Measurements from ENCODE around the gene KRT4.

The KRT4 gene

DNA sequence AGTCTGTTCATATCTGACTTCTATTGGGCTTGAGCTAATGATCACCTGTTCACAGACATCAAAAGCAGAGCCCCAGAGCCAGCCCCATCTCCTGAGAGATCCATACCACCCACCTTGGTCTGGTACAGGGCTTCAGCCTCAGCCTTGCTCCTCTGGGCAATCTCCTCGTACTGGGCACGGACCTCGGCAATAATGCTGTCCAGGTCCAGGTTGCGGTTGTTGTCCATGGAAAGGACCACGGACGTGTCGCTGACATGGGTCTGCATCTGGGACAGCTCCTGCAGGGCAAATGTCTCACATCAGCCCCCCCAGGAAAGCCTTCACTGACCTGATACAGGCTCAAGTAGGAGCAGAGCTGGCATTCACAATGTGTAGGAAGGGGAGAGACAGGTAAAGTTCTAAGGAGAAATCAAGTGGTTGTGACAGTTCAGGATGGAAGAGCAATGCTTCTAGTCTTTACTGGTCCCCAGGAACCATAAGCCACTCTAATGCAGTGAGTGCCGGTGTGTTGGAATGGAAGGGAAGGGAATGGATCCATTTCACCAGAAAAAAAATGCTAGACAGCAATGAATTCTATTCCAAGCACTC, 5.2 kb downstream of the KRT4 start:
- no peak overlapping the region for H3K4me3 ChIP-seq (ENCODE audit: low read depth, low read length)
- in situ Hi-C loops (cut with HindIII; ENCODE audit: low sequenced_read_pairs): no loop called here
- TF ChIP-seq, protein P1, sequence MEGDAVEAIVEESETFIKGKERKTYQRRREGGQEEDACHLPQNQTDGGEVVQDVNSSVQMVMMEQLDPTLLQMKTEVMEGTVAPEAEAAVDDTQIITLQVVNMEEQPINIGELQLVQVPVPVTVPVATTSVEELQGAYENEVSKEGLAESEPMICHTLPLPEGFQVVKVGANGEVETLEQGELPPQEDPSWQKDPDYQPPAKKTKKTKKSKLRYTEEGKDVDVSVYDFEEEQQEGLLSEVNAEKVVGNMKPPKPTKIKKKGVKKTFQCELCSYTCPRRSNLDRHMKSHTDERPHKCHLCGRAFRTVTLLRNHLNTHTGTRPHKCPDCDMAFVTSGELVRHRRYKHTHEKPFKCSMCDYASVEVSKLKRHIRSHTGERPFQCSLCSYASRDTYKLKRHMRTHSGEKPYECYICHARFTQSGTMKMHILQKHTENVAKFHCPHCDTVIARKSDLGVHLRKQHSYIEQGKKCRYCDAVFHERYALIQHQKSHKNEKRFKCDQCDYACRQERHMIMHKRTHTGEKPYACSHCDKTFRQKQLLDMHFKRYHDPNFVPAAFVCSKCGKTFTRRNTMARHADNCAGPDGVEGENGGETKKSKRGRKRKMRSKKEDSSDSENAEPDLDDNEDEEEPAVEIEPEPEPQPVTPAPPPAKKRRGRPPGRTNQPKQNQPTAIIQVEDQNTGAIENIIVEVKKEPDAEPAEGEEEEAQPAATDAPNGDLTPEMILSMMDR (IDR thresholded peaks at IDR 0.05; ENCODE audit: low read depth, low read length): no peak
- DNase-seq (ENCODE audit: low read depth, low spot score): no peak

GRCh38 chr12:52807544-52808470, 6.1 kb downstream of the KRT4 start:
- in situ Hi-C loops (cut with HindIII; ENCODE audit: low sequenced_read_pairs): no loop called here
- TF ChIP-seq, protein P1 (IDR thresholded peaks at IDR 0.05; ENCODE audit: low read depth, low read length): no peak
- DNase-seq (ENCODE audit: low read depth, low spot score): no peak
- no peak overlapping the region for H3K4me3 ChIP-seq (ENCODE audit: low read depth, low read length)

GRCh38 chr12:52806821-52807543, 6.9 kb downstream of the KRT4 start:
- in situ Hi-C loops (cut with HindIII; ENCODE audit: low sequenced_read_pairs): no loop called here
- TF ChIP-seq, protein P1 (IDR thresholded peaks at IDR 0.05; ENCODE audit: low read depth, low read length): no peak
- H3K4me3 ChIP-seq (ENCODE audit: low read depth, low read length): no peak overlapping the region
- no peak for DNase-seq (ENCODE audit: low read depth, low spot score)

DNA sequence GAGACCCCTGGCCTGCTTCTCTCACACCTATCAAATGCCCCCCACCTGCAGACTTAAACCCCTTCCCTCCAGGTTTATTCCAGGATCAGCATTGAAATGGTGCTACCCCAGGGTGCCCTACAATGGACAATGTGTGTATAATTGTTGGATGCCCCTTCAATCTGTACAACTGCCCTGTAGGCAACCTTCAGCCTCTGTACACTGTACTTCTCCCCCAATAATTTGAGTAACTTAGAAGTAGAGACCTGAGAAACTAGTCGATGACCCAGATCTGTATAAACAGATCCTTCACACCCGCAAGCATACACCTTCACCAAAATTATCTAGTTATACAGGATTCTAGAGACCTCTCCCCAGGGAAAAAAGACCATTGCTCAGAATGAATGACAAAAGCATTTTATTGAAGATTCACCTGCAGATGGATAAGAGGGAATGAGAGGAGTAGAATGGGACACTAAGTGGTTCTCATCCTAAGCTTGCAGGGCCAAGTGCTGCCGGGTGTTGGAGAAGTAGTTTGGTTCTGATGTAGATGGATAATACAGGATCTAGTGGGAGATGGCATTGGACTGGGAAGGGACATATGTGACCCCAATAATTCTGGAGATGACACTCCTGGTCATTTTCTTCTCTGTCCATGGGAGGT, 7.6 kb downstream of the KRT4 start:
- in situ Hi-C loops (cut with HindIII; ENCODE audit: low sequenced_read_pairs): no loop called here
- TF ChIP-seq, protein P1 (IDR thresholded peaks at IDR 0.05; ENCODE audit: low read depth, low read length): no peak
- no peak overlapping the region for H3K4me3 ChIP-seq (ENCODE audit: low read depth, low read length)
- no peak for DNase-seq (ENCODE audit: low read depth, low spot score)

DNA sequence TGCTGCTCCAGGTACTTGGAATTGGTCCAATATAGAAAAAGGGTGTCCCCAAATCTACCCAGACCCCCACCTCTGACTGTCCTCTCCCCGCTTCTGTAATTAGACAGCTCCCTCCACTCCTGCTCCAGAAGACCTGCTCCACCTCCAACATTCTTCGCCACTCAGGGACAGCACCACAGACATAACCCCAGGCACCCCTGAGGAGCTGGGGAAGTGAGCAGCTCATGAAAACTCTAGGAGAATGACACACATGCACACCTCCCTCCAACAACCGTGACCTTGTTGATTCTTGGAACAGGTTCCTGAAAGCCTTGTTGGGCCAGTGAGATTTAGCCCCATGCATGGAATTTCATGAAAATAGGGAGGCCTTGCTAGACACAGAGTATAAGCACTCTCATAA, 8.2 kb downstream of the KRT4 start:
- DNase-seq (ENCODE audit: low read depth, low spot score): no peak
- no peak overlapping the region for H3K4me3 ChIP-seq (ENCODE audit: low read depth, low read length)
- in situ Hi-C loops (cut with HindIII; ENCODE audit: low sequenced_read_pairs): no loop called here
- TF ChIP-seq, protein P1 (IDR thresholded peaks at IDR 0.05; ENCODE audit: low read depth, low read length): no peak

DNA sequence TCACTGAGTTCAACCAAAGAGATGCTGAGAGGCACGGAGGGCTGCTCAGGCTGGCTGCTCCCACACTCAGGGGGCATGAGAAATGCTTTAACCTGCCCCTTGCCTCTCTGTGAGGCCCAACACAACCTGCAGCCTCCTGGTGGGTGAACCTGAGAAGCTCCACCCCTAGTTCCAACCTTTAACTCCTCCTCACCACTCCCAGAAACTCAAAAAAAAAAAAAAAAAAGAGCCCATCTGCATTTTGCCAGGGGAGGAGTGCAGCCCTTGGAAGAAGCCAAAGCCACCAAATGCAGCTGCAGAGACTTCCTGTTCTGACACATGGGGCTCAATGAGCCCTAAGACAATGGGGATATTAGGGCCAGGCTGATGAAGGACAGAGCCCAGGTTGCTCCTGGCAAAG, 8.9 kb downstream of the KRT4 start:
- in situ Hi-C loops (cut with HindIII; ENCODE audit: low sequenced_read_pairs): no loop called here
- no peak for DNase-seq (ENCODE audit: low read depth, low spot score)
- TF ChIP-seq, protein P1 (IDR thresholded peaks at IDR 0.05; ENCODE audit: low read depth, low read length): no peak
- no peak overlapping the region for H3K4me3 ChIP-seq (ENCODE audit: low read depth, low read length)
